Frontal cortex (tissue), 4 donors: Measurements from ENCODE around the gene PDE11A. TPM values are rescaled to one million over a fixed set of nuclear protein-coding genes. Genes with fewer than 3 reads are reported as not detected.
A peak's percentile ranks its signal among the peaks of the same experiment; 100 is the strongest.
"Not testable (repeated sequence)": the region's sequence is repeated elsewhere in the genome, so short reads cannot be mapped to it uniquely, and the experiment has no call there.

ENCODE experiments used
- DNase-seq, 2 donors: peaks; one replicate each; pipeline ENCODE4 v3.0.0; 2012; ENCODE audit warnings: low spot score in 2 of 2
- FAIRE-seq: peaks from 2 replicates; lab custom pipeline; 2012; peaks lifted over from hg19 to GRCh38; lab: Jason Lieb, UNC
- total RNA-seq: library from RNA; depleted of rRNA; stranded (reverse); fragments of >200 nt; gene quantifications from one replicate; pipeline ENCODE4 v1.2.3, GENCODE V29; 2014
- donor health status: control.
- donor health status: control.
- donor health status: control.

The PDE11A gene
- total RNA-seq, result 1.2 TPM

DNA sequence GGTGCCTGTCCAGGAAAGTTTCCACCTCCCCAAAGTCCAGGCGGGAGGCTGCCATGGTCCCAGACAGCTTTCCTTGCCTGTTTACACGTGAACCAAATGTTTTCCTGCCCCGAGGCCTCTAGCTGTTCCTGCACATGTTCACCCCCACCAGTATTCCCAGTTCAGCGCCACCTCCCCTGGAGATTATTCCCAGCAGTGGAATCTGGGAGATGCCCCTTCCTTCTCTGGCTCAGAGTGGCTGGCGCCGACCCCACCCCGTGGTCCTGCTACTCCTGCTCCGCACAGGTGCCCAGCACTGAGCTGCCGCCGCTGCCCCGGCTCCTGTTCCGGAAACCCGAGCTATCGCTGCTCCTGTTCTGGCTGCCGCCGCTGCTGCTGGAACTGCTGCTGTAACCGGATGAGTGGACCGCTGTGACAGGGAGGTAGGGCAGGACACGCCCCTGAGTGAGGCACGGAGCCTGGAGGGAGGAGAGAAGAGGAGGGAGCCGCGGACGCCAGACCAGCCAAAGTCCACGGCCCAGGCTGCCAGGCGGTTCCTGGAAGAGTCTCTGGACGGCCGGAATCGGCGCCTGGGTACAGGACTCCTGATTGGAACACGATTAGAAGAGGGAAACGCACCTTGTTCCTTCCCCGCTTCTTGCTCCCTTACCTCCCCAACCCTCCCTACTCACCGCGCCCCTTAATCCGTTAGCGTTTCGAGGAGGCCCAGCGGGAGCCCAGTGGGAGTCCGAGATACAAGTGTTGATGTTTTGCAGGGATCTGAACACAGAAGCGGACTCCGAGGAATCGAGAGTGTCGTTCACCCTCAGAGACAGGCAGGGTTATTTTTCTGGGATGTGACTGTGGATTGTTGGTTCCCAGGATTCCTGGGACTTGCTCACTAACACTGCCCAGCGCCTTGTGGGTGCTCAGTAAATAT, at the start of gene PDE11A:
PDE11A (minus strand) TSS at position 395 of the 919 bp plus-strand sequence; CDS start at position 55, 340 bp downstream.
- DNase-seq (peak in 1 of 2 donors; percentile 26), FAIRE-seq (no peak)

- FAIRE-seq (no peak), DNase-seq (no peak)
These were observed 46.8 kb upstream of the PDE11A start for GRCh38 chr2:178119179-178119922.

DNA sequence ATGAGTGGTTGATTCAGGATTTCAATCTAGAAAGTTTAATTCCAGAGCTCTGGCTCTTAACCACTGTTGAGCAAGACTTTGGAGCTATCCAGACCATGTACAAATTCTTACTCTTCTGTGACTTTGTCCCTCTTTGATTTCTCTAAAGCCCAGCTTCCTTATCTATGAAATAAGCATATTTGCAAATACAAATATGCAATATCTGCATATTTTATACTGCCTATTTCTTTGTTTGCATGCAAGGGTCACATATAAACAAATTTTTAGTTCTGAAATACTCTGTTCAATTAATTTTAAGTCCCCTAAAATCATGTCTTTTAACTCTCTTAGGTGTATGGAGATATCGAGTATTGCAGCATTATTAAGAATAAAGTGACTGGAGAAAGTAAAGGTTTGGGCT, 45.1 kb upstream of the PDE11A start:
- no peak for DNase-seq
- FAIRE-seq, result no peak

- DNase-seq (no peak), FAIRE-seq (no peak)
These were observed 42.7 kb upstream of the PDE11A start for GRCh38 chr2:178115271-178115670.

DNA sequence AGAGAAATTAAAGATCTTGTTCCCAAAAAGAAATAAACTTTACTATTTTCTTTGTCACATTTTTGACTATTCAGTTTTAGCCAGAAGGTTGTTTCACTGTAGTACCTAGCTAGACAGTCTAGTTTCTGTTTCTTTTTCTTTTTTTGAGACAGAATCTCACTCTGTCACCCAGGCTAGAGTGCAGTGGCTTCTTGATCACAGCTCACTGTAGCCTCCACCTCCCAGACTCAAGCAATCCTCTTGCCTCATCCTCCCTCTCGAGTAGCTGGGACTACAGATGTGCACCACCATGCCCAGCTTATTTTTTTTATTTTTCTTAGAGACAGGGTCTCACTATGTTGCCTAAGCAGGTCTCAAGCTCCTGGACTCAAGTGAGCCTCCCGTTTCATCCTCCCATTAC, 41.9 kb upstream of the PDE11A start:
- DNase-seq (no peak), FAIRE-seq (no peak)

GRCh38 chr2:178112202-178113152, 39.9 kb upstream of the PDE11A start, which contains the start of gene RBM45:
Gene RBM45, plus strand, starts transcription at chr2:178112437. Its CDS starts 110 bp downstream, at chr2:178112547.
- DNase-seq (peak; percentile 72 to 84), FAIRE-seq (no peak)

DNA sequence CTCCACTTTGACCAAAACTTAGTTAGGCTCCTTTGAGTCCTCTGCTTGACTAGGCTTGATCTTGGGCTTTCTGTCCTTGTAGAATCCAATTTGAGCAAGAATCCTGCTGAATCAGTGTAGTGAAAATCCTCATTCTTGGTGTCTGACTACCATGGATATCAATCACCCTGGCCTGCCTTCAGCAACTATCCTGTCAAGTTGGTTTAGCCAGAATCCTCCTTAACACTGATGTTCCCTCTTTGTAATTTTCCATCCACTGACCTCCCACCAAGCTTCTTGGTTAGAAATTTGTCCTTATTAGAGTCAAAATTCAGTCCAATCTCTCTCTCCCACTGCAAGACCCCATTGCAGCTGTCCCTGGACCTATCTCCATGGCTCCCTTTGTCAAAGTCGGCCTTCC, 39.2 kb upstream of the PDE11A start:
- no peak for FAIRE-seq

DNA sequence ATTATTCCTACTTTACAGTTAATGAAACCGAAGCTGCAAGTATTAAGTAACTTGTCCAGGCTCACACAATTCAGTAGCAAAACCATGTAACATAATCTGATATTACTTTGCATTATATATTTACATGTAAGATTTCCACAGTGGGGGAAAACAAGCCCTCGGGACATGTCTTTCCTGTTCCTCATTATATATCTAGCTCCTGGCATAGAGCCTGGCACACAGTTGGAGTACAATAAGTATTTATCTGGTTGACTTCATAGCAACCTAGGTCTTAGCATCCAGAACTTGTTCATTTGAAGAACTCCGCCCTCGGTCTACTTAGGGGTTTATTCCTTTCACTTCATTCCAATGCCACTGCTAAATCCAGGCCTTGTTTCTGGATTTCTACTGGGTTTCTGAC, 38.1 kb upstream of the PDE11A start:
- FAIRE-seq (no peak), DNase-seq (no peak)

More for the DNA sequence above, 39.2 kb upstream of the PDE11A start:
- DNase-seq, result no peak

GRCh38 chr2:178109813-178110212, 37.2 kb upstream of the PDE11A start:
- DNase-seq (peak; percentile 61 to 62), FAIRE-seq (peak; percentile 73)

DNA sequence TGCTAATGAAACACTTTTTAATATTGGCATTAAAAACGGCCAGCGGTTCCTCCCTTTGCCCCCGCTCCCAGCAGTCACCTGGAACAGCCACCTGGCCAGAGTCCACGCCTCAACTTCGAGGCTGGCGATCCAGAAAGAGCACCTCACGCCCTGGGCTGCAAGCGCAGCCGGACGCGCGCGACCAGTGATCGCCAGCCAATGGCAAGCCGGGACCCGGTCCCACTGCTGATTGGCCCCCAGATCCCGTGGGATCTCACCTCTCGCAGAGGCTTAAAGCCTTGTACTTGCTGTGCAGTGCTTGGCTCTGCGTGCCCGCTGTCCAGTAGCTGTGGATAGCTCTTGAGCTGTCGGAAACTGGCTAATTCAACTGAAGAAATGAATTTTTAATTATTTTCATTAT, 35.6 kb upstream of the PDE11A start:
- DNase-seq (no peak), FAIRE-seq (no peak)

GRCh38 chr2:178106053-178106452, 33.5 kb upstream of the PDE11A start:
- DNase-seq, result no peak
- no peak for FAIRE-seq

DNA sequence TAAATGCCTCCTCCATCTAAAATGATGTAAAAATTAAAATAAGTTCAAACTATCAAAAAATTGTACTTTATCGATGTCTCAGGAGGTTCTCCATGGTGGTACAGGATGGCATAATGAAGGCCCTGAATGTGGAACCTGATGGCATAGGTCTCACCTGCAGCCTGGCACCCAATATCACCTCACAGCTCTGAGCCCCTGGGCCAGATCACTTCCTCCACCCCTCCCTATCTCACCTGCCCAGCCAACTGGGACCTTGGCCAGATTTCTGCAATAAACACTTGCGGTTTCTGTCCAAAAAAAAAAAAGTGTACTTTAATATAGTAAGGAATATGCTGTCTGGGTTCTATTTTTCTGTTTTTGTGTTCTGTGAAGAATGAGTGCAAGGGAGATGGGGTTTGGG, 33.0 kb upstream of the PDE11A start:
- no peak for FAIRE-seq
- no peak for DNase-seq

DNA sequence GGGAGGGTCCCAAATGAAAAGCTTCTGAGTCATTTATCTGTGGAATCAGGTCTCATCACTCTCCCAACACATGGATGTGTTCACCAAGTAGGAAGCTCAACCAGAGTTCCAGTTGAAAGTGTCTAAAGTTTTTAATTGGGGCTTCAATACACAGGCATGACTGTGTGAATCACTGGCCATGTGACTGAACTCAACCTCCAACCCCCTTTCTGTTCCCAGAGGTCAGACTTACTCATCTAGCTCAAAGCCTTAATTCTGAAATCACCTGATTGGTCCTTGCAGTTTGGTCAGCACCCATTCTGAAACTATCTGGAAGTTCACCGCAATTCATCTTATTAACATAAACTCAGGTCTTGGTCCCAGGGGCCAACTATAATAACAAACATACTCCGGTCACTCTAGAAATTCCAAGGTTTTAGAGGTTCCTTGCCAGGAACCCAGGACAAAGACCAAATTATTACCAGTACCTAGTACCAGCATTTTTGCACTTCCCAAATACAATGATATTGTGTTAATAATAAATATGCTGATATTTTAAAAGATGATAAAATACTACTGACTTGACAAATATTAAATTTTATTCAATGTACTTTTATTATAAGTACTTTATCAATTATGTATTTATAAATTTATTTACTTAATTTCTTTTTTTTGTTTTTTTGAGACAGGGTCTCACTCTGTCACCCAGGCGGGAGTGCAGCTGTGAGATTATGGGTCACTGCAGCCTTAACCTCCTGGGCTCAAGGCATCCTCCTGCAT, 28.9 kb upstream of the PDE11A start:
- DNase-seq (no peak), FAIRE-seq (no peak)

DNA sequence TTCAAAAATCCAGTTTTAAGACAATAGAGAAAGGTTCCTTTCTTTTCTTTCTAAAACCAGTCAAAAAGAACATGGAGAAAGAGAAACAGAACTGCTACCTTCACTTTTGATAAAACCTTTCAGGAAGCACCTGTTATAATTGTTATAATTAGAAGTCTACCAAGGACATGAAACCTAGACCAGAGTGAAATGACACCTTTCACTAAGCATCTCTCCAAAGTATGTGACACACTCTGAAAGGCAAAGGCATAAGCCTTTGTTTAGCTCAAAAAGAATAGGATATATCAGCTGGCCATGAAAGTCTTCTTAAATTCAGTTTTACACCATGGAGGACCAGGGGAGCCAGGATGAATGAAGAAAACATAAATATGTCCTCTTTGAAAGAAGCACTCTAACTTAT, 20.9 kb upstream of the PDE11A start:
- DNase-seq (no peak), FAIRE-seq (no peak)

DNA sequence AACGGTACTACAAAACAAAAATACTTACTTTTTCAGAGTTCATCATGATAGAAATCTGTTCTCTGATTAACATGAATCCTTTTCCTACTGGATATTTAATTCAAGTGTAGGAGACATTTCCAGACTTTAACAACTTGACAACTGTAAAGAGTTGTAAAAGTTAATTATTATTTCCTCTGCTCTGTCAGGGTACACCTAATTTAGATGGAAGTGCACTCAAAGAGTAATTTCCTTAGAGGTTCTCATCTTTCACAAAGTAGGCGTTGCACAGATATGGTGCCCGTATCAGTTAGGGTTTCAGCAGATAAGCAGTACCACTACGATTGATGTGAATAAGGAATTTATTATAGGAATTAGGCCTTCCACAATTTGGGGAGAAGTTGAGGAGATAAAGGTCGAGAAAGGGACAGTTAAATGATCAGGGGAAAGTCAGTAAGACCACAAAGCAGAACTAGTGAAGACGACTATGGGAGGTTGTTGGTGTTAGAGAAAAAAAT, 16.2 kb upstream of the PDE11A start:
- FAIRE-seq, result no peak

GRCh38 chr2:178084273-178084672, 11.7 kb upstream of the PDE11A start:
- FAIRE-seq, result no peak
- no peak for DNase-seq

More for the DNA sequence above, 16.2 kb upstream of the PDE11A start:
- DNase-seq, result no peak

- no peak for FAIRE-seq
- DNase-seq, result no peak
These were observed 9.9 kb upstream of the PDE11A start for GRCh38 chr2:178082408-178083045.

DNA sequence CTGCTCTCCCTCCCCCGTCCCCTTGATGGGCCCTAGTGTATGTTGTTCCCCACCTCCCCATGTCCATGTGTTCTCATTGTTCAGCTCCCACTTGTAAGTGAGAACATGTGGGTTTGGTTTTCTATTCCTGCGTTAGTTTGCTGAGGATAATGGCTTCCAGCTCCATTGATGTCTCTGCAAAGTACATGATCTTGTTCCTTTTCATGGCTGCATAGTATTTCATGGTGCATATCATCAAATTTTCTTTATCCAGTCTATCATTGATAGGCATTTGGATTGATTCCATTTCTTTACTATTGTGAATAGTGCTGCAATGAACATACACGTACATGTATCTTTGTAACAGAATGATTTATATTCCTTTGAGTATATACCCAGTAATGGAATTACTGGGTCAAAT, 6.7 kb upstream of the PDE11A start:
- not testable (repeated sequence) for DNase-seq, FAIRE-seq
